Peyer's patch (tissue), 4 donors: Measurements from ENCODE around the gene BDKRB2. TPM values are rescaled to one million over a fixed set of nuclear protein-coding genes. Genes with fewer than 3 reads are reported as not detected.

Source experiments
- DNase-seq, 3 donors: peaks; one replicate each; pipeline ENCODE4 v3.0.0-alpha.2; 2017 to 2019
- H3K27ac ChIP-seq, 4 donors: fragments of 200-600 bp; sonication (generic); one replicate each; pipeline ENCODE4 v1.5.1; 2016 to 2019
- H3K27me3 ChIP-seq, 2 donors: fragments of 200-600 bp; sonication (generic); one replicate each; pipeline ENCODE4 v1.5.1; 2019
- H3K36me3 ChIP-seq, 3 donors: fragments of 200-600 bp; sonication (generic); one replicate each; pipeline ENCODE4 v1.5.1; 2016 to 2019
- H3K4me1 ChIP-seq, 4 donors: fragments of 200-600 bp; sonication (generic); one replicate each; pipeline ENCODE4 v1.5.1; 2016 to 2019
- H3K4me3 ChIP-seq, 4 donors: fragments of 200-600 bp; sonication (generic); 1 replicate in 3 of 4; 2 replicates in 1 of 4; pipeline ENCODE4 v1.5.1; 2016 to 2019; ENCODE audit warnings: mild to moderate bottlenecking in 1 of 4
- H3K9me3 ChIP-seq, 4 donors: fragments of 200-600 bp; sonication (generic); one replicate each; pipeline ENCODE4 v1.5.1; 2016 to 2019; ENCODE audit warnings: mild to moderate bottlenecking in 1 of 4
- POLR2A ChIP-seq, 2 donors: fragments of 450-650 bp; IDR thresholded peaks; one replicate each; pipeline ENCODE4 v1.5.1; 2017; ENCODE audit warnings: antibody characterized with exemption in 2 of 2, mild to moderate bottlenecking in 2 of 2, moderate library complexity in 2 of 2
- total RNA-seq, 4 donors: library from RNA; depleted of rRNA; stranded (reverse); fragments of >200 nt; gene quantifications; one replicate each; pipeline ENCODE4 v1.1.0, GENCODE V29; 2016
- TF ChIP-seq, protein P1 (sequence below), 6 experiments: fragments of 450-650 bp in 4 of 6; fragments of 200-600 bp in 2 of 6; sonication (generic) in 1 of 6; IDR thresholded peaks; one replicate each; pipeline ENCODE4 v1.5.1; 2017 to 2019; ENCODE audit warnings: antibody characterized with exemption in 6 of 6, mild to moderate bottlenecking in 3 of 6, moderate library complexity in 1 of 6

The BDKRB2 gene
- total RNA-seq, 4 donors from 2014 or later: 12.4 to 18.9 (median 16.9) TPM

DNA sequence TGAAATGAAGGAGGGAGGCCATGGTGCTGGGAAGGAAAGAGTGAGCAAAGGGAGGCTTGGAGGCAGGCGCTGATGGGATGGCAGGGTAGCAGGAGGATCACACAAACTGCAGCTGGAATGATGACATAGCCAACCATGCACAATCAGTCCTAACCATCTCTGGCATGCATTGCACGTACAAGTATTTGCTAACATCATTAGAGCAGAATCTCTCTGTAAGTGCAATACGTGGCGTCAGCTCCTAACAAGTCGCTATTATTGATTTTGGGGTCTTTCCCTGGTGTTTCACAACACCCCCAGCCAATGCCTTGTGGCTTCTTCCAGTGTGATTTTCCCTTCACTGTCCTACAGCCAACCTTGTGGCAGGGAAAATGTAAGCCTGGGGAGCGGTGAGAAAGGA is 69.9 kb downstream of the BDKRB2 start:
- Histone ChIP-seq H3K4me3 (no peak overlapping the region), H3K27me3 (no peaks in the 10 kb centered on the region), H3K36me3 (no peaks in the 10 kb centered on the region), H3K4me1 (peaks cover 0 to 16% (median 0%) of the 10 kb centered on the region in 4 donors), H3K9me3 (peaks cover 0 to 16% (median 3%) of the 10 kb centered on the region in 4 donors), H3K27ac (peak overlapping the region in 1 of 4 donors; percentile 22)
- no peak for DNase-seq
- TF ChIP-seq, protein P1, sequence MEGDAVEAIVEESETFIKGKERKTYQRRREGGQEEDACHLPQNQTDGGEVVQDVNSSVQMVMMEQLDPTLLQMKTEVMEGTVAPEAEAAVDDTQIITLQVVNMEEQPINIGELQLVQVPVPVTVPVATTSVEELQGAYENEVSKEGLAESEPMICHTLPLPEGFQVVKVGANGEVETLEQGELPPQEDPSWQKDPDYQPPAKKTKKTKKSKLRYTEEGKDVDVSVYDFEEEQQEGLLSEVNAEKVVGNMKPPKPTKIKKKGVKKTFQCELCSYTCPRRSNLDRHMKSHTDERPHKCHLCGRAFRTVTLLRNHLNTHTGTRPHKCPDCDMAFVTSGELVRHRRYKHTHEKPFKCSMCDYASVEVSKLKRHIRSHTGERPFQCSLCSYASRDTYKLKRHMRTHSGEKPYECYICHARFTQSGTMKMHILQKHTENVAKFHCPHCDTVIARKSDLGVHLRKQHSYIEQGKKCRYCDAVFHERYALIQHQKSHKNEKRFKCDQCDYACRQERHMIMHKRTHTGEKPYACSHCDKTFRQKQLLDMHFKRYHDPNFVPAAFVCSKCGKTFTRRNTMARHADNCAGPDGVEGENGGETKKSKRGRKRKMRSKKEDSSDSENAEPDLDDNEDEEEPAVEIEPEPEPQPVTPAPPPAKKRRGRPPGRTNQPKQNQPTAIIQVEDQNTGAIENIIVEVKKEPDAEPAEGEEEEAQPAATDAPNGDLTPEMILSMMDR (IDR thresholded peaks at IDR 0.05): no peak

DNA sequence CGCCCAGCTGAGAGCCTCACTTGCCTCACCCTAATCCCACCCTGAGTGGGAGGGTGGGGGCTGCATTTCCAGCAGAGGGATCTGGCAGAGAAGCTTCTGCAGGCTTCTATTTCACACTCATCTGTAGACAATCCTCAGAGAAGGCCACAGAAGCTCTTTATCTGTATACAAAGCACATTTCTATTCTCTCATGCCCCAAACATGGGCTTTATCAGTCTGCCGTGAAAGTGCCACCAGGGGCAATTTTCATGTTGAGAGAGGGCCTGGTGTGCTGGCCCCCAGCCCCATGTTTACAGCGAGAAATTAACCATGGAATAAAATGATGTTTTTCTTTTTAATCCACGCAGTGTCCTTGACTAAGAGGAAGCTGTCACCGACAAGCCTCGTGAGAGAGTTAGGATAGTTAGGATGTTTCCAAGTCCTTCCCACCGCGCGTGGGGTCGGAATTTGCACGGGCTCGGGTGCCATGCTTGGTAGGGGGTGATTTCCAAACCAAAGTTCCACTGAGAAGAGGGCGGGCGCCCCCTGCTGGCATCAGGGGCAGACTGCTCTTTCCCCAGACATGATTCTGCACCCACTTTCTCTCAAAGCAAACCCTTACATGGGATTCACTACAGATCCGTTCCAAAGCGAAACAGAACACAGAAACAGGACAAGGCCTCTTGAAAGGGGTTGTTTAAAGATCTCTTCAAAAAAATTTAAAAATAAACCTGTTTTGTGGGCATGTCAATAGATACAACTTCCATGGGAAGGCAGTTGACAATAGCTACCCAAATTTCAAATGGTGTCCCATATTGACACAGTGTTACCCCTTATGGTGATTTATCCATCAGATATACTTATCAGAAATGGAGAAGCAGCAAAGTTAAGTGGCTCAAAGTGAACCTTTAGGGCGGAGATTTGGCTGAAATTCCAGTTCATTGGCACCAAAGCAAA is 70.8 kb downstream of the BDKRB2 start:
- Histone ChIP-seq H3K27me3 (no peaks in the 10 kb centered on the region), H3K4me3 (no peak overlapping the region), H3K27ac (peak overlapping the region in 2 of 4 donors; percentile 22 to 24), H3K36me3 (no peaks in the 10 kb centered on the region), H3K4me1 (peaks cover 0 to 16% (median 0%) of the 10 kb centered on the region in 4 donors), H3K9me3 (peaks cover 0 to 16% (median 3%) of the 10 kb centered on the region in 4 donors)
- DNase-seq: peak; percentile 38 to 84 (median 83)
- no peak for TF ChIP-seq POLR2A (IDR thresholded peaks at IDR 0.05)
- TF ChIP-seq, protein P1 (IDR thresholded peaks at IDR 0.05): peak; percentile 47 to 91 (median 81)

DNA sequence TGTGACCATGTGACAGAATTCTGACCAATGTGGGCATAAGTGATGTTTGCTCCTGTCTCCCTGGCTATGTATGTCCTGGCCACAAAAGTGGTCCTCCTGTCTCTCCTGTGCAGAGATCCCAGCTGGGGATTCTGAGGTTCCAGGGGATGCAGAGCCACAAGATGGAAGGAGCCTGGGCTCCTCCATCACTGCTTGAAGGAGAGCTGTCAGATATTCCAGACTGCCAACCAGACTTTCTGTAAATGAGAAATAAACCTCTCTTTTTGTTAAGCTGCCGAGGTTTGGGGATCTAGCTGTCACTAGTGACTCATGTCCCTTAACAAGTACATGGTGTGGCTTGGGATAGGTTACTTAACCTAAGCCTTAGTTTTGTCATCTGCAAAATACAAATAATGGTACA is 73.3 kb downstream of the BDKRB2 start:
- Histone ChIP-seq H3K27me3 (no peaks in the 10 kb centered on the region), H3K36me3 (peaks cover 0 to 6% (median 0%) of the 10 kb centered on the region in 3 donors), H3K9me3 (peaks cover 0 to 11% (median 3%) of the 10 kb centered on the region in 4 donors), H3K4me1 (peaks cover 0 to 16% (median 0%) of the 10 kb centered on the region in 4 donors), H3K4me3 (no peak overlapping the region), H3K27ac (no peak overlapping the region)
- DNase-seq: no peak
- TF ChIP-seq, protein P1 (IDR thresholded peaks at IDR 0.05): no peak
- TF ChIP-seq POLR2A (IDR thresholded peaks at IDR 0.05): no peak

DNA sequence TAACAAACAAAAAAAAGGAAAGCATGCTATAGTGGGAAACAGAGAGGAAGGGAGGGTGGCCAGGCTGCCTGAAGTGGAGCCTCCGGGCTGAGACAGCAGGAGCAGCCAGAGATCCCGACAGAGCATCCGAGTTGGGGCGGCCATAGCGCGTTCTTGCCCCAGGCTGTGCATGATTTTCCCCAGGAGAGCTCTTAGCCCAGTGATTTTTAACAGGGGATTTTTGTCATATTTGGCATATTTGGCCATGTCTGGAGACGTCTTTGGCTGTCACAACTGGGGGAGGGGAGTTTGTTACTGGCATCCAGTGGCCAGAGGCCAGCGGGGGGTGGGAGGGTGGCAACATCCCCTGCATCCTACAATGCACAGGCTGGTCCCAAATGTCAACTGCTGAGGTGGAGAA is 74.9 kb downstream of the BDKRB2 start:
- Histone ChIP-seq H3K36me3 (peaks cover 0 to 17% (median 0%) of the 10 kb centered on the region in 3 donors), H3K27me3 (no peaks in the 10 kb centered on the region), H3K4me3 (no peak overlapping the region), H3K4me1 (peaks cover 0 to 16% (median 0%) of the 10 kb centered on the region in 4 donors), H3K9me3 (peaks cover 0 to 11% (median 3%) of the 10 kb centered on the region in 4 donors), H3K27ac (no peak overlapping the region)
- DNase-seq: no peak
- TF ChIP-seq, protein P1 (IDR thresholded peaks at IDR 0.05): no peak
- no peak for TF ChIP-seq POLR2A (IDR thresholded peaks at IDR 0.05)

DNA sequence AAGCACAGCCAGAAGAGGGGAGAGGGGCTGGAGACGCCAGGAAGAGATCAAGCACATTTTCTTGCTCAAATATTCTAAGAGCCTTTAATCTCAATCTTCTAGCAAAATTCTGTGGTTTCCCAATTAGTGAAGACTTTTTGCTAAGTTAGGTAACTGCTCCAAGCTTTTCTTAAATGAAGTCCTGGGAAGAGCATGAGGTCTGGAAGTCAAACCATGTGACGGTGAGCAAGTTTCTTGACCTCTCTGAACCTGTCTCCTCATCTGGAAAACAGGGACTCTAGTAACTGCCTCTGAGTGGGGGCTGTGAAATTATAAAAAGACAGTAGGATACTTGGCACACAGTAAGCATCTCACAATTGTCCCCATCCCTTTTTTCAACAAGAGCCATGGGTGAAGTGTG is 75.5 kb downstream of the BDKRB2 start:
- no peak for DNase-seq

More for the DNA sequence above, 75.5 kb downstream of the BDKRB2 start:
- peaks cover 0 to 11% (median 0%) of the 10 kb centered on the region in 4 donors for H3K4me1 ChIP-seq
- no peak overlapping the region for H3K4me3 ChIP-seq
- peaks cover 0 to 11% (median 3%) of the 10 kb centered on the region in 4 donors for H3K9me3 ChIP-seq
- TF ChIP-seq, protein P1 (IDR thresholded peaks at IDR 0.05): no peak
- no peak for TF ChIP-seq POLR2A (IDR thresholded peaks at IDR 0.05)
- H3K27ac ChIP-seq: no peak overlapping the region
- no peaks in the 10 kb centered on the region for H3K27me3 ChIP-seq
- H3K36me3 ChIP-seq: peaks cover 0 to 18% (median 0%) of the 10 kb centered on the region in 3 donors
